Thoracic aorta (tissue), 2 donors: ENCODE data around the gene CAPN5. TPM values are rescaled to one million over a fixed set of nuclear protein-coding genes. Genes with fewer than 3 reads are reported as not detected.

ENCODE experiments used
- ATAC-seq: fragments of 150-250 bp; one replicate; pipeline ENCODE4 v1.8.0; 2017; ENCODE audit warnings: low read depth; ENCODE audit not compliant: insufficient number of reproducible peaks, low FRiP score
- DNase-seq: peaks from one replicate; pipeline ENCODE4 v3.0.0-alpha.2; 2020; ENCODE audit warnings: low spot score
- H3K27ac ChIP-seq, 2 donors: fragments of 200-600 bp; sonication (generic); 1 replicate in 1 of 2; 2 replicates in 1 of 2; pipeline ENCODE4 v1.5.1; 2016; ENCODE audit warnings: mild to moderate bottlenecking in 2 of 2, moderate library complexity in 2 of 2
- H3K27me3 ChIP-seq: fragments of 200-600 bp; sonication (generic); replicated peaks from 2 replicates; pipeline ENCODE4 v1.6.0; 2016; ENCODE audit warnings: mild to moderate bottlenecking; ENCODE audit not compliant: insufficient read depth
- H3K36me3 ChIP-seq: fragments of 200-600 bp; sonication (generic); one replicate; pipeline ENCODE4 v1.5.1; 2016
- H3K4me1 ChIP-seq, 2 donors: fragments of 200-600 bp; sonication (generic); 1 replicate in 1 of 2; 2 replicates in 1 of 2; pipeline versions ENCODE4 v1.5.1 to v1.6.0; 2016; ENCODE audit warnings: low read depth in 2 of 2, mild to moderate bottlenecking in 1 of 2; ENCODE audit not compliant: control insufficient read depth in 1 of 2
- H3K4me3 ChIP-seq: fragments of 200-600 bp; sonication (generic); 2 replicates; pipeline ENCODE4 v1.5.1; 2016; ENCODE audit warnings: mild to moderate bottlenecking
- H3K9me3 ChIP-seq: fragments of 200-600 bp; sonication (generic); 2 replicates; pipeline ENCODE4 v1.5.1; 2016
- total RNA-seq, 2 donors: library from RNA; depleted of rRNA; stranded (reverse); fragments of >200 nt; gene quantifications; one replicate each; pipeline versions ENCODE4 v1.1.0 to v1.2.3, GENCODE V29; 2016
- TF ChIP-seq, protein P1 (sequence below): fragments of 200-600 bp; sonication (generic); IDR thresholded peaks from one replicate; pipeline ENCODE4 v1.5.1; 2019; ENCODE audit warnings: antibody characterized with exemption

Gene CAPN5
- total RNA-seq, 2 donors from 2014 or later = 9.5 to 20.8 TPM

DNA sequence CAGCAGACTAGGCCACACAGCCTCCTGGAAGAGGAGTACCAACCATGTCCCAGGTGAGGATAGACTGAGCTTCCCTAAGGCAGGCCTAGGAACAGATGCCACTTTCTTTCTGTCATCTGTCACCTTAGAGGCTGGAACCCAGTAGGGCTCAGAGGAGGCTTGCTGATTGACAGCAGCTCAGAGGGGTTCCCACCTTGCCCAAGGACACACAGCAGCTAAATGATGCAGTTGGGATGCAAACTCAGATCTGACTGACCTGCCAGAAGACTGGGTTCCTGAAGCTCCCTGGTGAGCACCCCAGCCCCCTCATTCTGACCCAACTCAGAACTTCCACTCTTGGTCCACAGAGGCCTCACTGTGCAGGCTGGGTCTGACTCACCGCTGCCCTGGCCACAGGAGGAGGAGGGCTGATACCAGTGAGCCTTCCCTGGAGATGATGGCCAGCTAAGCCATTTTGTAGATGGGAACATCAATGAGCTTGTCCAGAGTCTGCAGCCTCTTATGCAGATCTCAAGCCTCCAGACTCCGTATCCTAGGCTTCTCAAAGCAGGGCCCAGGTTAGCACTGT lies 14.0 kb downstream of the CAPN5 start:
- H3K4me3 ChIP-seq = no peak overlapping the region
- no peak overlapping the region for H3K27ac ChIP-seq
- peak; percentile 1 for DNase-seq
- H3K36me3 ChIP-seq = no peaks in the 10 kb centered on the region
- H3K4me1 ChIP-seq = peaks cover 3 to 9% of the 10 kb centered on the region in 2 donors
- H3K27me3 ChIP-seq = no peaks in the 10 kb centered on the region
- ATAC-seq = no peak
- TF ChIP-seq, protein P1, sequence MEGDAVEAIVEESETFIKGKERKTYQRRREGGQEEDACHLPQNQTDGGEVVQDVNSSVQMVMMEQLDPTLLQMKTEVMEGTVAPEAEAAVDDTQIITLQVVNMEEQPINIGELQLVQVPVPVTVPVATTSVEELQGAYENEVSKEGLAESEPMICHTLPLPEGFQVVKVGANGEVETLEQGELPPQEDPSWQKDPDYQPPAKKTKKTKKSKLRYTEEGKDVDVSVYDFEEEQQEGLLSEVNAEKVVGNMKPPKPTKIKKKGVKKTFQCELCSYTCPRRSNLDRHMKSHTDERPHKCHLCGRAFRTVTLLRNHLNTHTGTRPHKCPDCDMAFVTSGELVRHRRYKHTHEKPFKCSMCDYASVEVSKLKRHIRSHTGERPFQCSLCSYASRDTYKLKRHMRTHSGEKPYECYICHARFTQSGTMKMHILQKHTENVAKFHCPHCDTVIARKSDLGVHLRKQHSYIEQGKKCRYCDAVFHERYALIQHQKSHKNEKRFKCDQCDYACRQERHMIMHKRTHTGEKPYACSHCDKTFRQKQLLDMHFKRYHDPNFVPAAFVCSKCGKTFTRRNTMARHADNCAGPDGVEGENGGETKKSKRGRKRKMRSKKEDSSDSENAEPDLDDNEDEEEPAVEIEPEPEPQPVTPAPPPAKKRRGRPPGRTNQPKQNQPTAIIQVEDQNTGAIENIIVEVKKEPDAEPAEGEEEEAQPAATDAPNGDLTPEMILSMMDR = no peak
- H3K9me3 ChIP-seq = no peaks in the 10 kb centered on the region

- TF ChIP-seq, protein P1 = no peak
- Histone ChIP-seq H3K36me3 (no peaks in the 10 kb centered on the region), H3K4me1 (peaks cover 3 to 9% of the 10 kb centered on the region in 2 donors), H3K9me3 (no peaks in the 10 kb centered on the region), H3K27ac (no peak overlapping the region), H3K27me3 (no peaks in the 10 kb centered on the region), H3K4me3 (no peak overlapping the region)
- no peak for ATAC-seq
- DNase-seq = peak; percentile 1
These were observed 14.6 kb downstream of the CAPN5 start for GRCh38 chr11:77081381-77081851.

DNA sequence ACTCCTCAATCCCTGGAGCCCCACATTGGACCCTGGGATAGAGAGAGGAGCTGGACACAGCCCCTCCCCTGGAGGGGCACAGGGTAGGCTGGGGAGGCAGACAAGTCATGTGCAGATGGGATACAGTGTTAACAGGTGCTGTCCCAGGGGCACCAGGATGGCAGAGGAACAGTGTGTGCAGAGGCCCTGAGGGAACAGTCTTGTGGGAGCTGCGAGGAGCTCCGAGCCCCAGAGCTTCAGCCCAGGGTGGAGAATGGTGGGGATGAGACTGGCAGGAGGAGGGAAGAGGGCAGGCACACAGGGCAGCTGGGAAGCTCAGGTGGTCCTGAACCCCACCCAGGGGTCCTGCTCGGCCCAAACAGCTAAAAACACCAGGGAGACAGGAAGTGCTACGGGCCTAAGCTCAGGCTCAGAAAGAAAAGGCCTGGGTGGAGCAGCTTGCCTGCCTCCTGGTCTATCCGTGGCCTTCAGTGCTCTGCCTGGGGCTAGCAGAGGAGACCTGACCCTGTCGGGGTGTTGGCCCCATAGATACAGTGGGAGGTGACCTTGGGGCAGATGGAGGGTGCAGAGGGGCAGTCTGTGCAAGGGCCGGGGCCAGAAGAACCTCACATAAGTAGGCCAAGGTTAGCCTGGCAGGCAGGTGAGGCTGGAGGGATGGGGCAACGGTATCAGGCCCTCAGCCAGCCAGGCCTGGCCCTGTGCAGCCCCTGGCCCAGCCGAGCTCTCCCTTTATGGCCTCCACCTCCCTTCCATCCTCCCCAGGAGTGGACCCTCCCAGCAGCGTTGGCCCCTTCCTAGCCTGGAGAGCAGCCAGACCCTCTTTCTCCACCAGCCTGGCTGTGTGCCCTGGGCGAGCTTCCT lies 15.4 kb downstream of the CAPN5 start:
- TF ChIP-seq, protein P1 = no peak
- Histone ChIP-seq H3K27me3 (no peaks in the 10 kb centered on the region), H3K36me3 (no peaks in the 10 kb centered on the region), H3K9me3 (no peaks in the 10 kb centered on the region), H3K27ac (no peak overlapping the region), H3K4me3 (no peak overlapping the region), H3K4me1 (peaks cover 3 to 9% of the 10 kb centered on the region in 2 donors)
- DNase-seq (peak; percentile 1), ATAC-seq (no peak)

DNA sequence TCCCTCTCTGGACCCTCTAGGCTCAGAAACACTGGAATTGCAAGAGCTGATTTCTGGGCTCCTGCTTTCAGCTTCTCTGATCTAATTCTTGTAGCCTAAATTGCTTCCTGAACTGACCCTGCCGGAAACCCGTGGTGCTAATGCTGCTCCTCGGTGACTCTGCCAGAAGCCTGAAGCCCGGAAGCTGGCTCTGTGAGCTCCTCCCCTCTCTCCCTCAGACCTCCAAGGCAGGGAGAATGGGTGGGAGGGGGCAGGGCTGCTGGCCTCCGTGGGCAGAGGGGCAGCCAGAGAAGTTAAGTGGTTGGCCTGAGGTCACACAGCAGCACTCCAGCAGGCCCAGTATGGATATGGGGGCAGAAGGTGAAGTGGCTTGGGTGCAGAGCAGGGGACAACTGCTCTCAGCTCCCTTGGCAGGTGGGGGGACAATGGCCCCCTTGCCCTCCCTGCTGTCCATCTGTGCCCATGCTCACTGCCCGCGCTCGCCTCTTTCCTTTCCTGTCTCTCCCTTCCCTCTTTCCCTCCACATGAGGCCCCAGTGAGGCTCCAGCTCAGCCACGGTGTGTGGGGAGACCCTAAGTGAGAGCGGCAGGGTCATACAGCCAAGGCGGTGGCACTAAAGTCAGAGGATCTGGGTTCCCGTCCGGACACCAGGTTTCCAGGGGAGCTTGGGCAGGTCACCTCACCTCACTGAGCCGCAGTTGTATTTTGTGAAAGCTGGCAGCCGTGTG lies 16.2 kb downstream of the CAPN5 start:
- H3K27me3 ChIP-seq = no peaks in the 10 kb centered on the region
- TF ChIP-seq, protein P1 = no peak
- H3K4me1 ChIP-seq = peaks cover 3 to 9% of the 10 kb centered on the region in 2 donors
- DNase-seq (no peak), ATAC-seq (no peak)
- no peaks in the 10 kb centered on the region for H3K36me3 ChIP-seq
- H3K27ac ChIP-seq = no peak overlapping the region
- peak overlapping the region; percentile 18 for H3K4me3 ChIP-seq
- H3K9me3 ChIP-seq = no peaks in the 10 kb centered on the region
